Lower leg skin (tissue), 3 donors: ENCODE results near the gene TERT.

Source experiments
- CTCF ChIP-seq, 3 donors: fragments of 450-650 bp; IDR thresholded peaks; one replicate each; pipeline ENCODE4 v1.5.1; 2016; ENCODE audit warnings: antibody characterized with exemption in 3 of 3, mild to moderate bottlenecking in 3 of 3, moderate library complexity in 2 of 3
- POLR2A ChIP-seq, 2 donors: fragments of 450-650 bp; IDR thresholded peaks; one replicate each; pipeline ENCODE4 v1.6.1; 2016 to 2017; ENCODE audit warnings: antibody characterized with exemption in 2 of 2, mild to moderate bottlenecking in 1 of 2, moderate library complexity in 1 of 2

- no peak for TF ChIP-seq CTCF (IDR thresholded peaks at IDR 0.05)
- TF ChIP-seq POLR2A (IDR thresholded peaks at IDR 0.05), result no peak
Measured at GRCh38 chr5:1324719-1325190, 29.9 kb upstream of the TERT start.
